Liver (tissue), 9 donors: Measurements from ENCODE around the gene PROKR1. TPM values are rescaled to one million over a fixed set of nuclear protein-coding genes. Genes with fewer than 3 reads are reported as not detected.
A peak's percentile ranks its signal among the peaks of the same experiment; 100 is the strongest.

Experiments used
- DNase-seq: peaks from one replicate; pipeline ENCODE4 v3.0.0-alpha.2; 2017; ENCODE audit warnings: low spot score
- H3K27ac ChIP-seq, 2 donors: one replicate each; pipeline ENCODE4 v1.7.0; 2013; ENCODE audit warnings: inconsistent platforms in 2 of 2, low read length in 2 of 2, control low read depth in 1 of 2, low read depth in 1 of 2, mild to moderate bottlenecking in 1 of 2
- H3K27me3 ChIP-seq, 4 donors: one replicate each; pipeline versions ENCODE4 v1.6.1 to v1.7.0; 2013; ENCODE audit warnings: low read length in 3 of 4, inconsistent platforms in 1 of 4, mild to moderate bottlenecking in 1 of 4, moderate library complexity in 1 of 4; ENCODE audit not compliant: control insufficient read depth in 4 of 4, insufficient read depth in 4 of 4
- H3K36me3 ChIP-seq, 4 donors: one replicate each; pipeline versions ENCODE4 v1.6.1 to v1.7.0; 2013; ENCODE audit warnings: low read length in 3 of 4, mild to moderate bottlenecking in 3 of 4, low read depth in 1 of 4, moderate library complexity in 1 of 4; ENCODE audit not compliant: control insufficient read depth in 4 of 4, insufficient read depth in 3 of 4
- H3K4me1 ChIP-seq, 4 donors: one replicate each; pipeline versions ENCODE4 v1.6.1 to v1.7.0; 2013; ENCODE audit warnings: low read length in 3 of 4, mild to moderate bottlenecking in 3 of 4, moderate library complexity in 1 of 4; ENCODE audit not compliant: control insufficient read depth in 4 of 4, insufficient read depth in 4 of 4
- H3K4me3 ChIP-seq, 3 donors: one replicate each; pipeline versions ENCODE4 v1.6.1 to v1.7.0; 2013; ENCODE audit warnings: low read length in 3 of 3, control low read depth in 1 of 3, low read depth in 1 of 3, mild to moderate bottlenecking in 1 of 3
- H3K9ac ChIP-seq, 2 donors: one replicate each; pipeline ENCODE4 v1.7.0; 2013; ENCODE audit warnings: low read length in 2 of 2, mild to moderate bottlenecking in 2 of 2, moderate library complexity in 2 of 2, control low read depth in 1 of 2, low read depth in 1 of 2
- H3K9me3 ChIP-seq, 4 donors: one replicate each; pipeline versions ENCODE4 v1.6.1 to v1.7.0; 2013; ENCODE audit warnings: low read length in 3 of 4; ENCODE audit not compliant: control insufficient read depth in 4 of 4
- ATF3 ChIP-seq: IDR thresholded peaks from 2 replicates; pipeline ENCODE4 v1.6.1; 2016; ENCODE audit warnings: antibody characterized with exemption
- CTCF ChIP-seq: fragments of 150-350 bp; IDR thresholded peaks from 2 replicates; pipeline ENCODE4 v1.5.1; 2017; ENCODE audit warnings: improper control_type of control experiment, low read depth, low read length; ENCODE audit not compliant: missing input control
- EGR1 ChIP-seq, 2 donors: IDR thresholded peaks; 2 replicates each; pipeline ENCODE4 v1.6.1; 2016 to 2018; ENCODE audit warnings: antibody characterized with exemption in 2 of 2, low read depth in 2 of 2
- FOXA2 ChIP-seq: IDR thresholded peaks from 2 replicates; pipeline ENCODE4 v1.6.1; 2016; ENCODE audit warnings: antibody characterized with exemption
- HNF4A ChIP-seq, 2 donors: conservative IDR thresholded peaks; 2 replicates each; pipeline ENCODE4 v1.6.1; 2016; ENCODE audit warnings: antibody characterized with exemption in 2 of 2, mild to moderate bottlenecking in 2 of 2
- HNF4G ChIP-seq: IDR thresholded peaks from 2 replicates; pipeline ENCODE4 v1.6.1; 2016; ENCODE audit warnings: antibody characterized with exemption
- JUND ChIP-seq, 2 donors: IDR thresholded peaks; 2 replicates each; pipeline ENCODE4 v1.6.1; 2016; ENCODE audit warnings: antibody characterized with exemption in 2 of 2
- MAX ChIP-seq: IDR thresholded peaks from 2 replicates; pipeline ENCODE4 v1.6.1; 2016; ENCODE audit warnings: antibody characterized with exemption
- NR2F2 ChIP-seq: IDR thresholded peaks from 2 replicates; pipeline ENCODE4 v1.6.1; 2016; ENCODE audit warnings: antibody characterized with exemption
- RAD21 ChIP-seq, 2 donors: IDR thresholded peaks; 2 replicates each; pipeline ENCODE4 v1.6.1; 2016; ENCODE audit warnings: antibody characterized with exemption in 2 of 2, mild to moderate bottlenecking in 2 of 2
- REST ChIP-seq: IDR thresholded peaks from 2 replicates; pipeline ENCODE4 v1.6.1; 2016; ENCODE audit warnings: antibody characterized with exemption, mild to moderate bottlenecking
- RXRA ChIP-seq, 2 donors: IDR thresholded peaks; 2 replicates each; pipeline ENCODE4 v1.6.1; 2017 to 2018; ENCODE audit warnings: antibody characterized with exemption in 2 of 2, mild to moderate bottlenecking in 1 of 2
- SP1 ChIP-seq: IDR thresholded peaks from 2 replicates; pipeline ENCODE4 v1.6.1; 2018; ENCODE audit warnings: antibody characterized with exemption, mild to moderate bottlenecking
- TAF1 ChIP-seq: conservative IDR thresholded peaks from 2 replicates; pipeline ENCODE4 v1.6.1; 2016; ENCODE audit warnings: antibody characterized with exemption, mild to moderate bottlenecking
- YY1 ChIP-seq: IDR thresholded peaks from 2 replicates; pipeline ENCODE4 v1.6.1; 2016; ENCODE audit warnings: antibody characterized with exemption, mild to moderate bottlenecking
- ZBTB33 ChIP-seq: IDR thresholded peaks from 2 replicates; pipeline ENCODE4 v1.6.1; 2016; ENCODE audit warnings: antibody characterized with exemption
- WGBS: extraction: QIAGEN DNeasy Blood & Tissue Kit; methylation state at CpG from one replicate; pipeline ENCODE4 v1.1.7; 2013; 5-methylcytosine and 5-hydroxymethylcytosine counted together
- polyA plus RNA-seq, 2 donors: library from polyadenylated mRNA; stranded (reverse) in 1 of 2; unstranded in 1 of 2; fragments of 200-250 nt in 1 of 2; fragments of >200 nt in 1 of 2; fragmentation: Nextera tagmentation in 1 of 2; extraction: Ambion mirVana in 1 of 2; gene quantifications; one replicate each; pipeline versions ENCODE4 v1.2.1 to v1.2.3, GENCODE V29; 2013 to 2015
- total RNA-seq, 2 donors: library from RNA; depleted of rRNA; stranded (reverse); fragments of >200 nt; gene quantifications; one replicate each; pipeline ENCODE4 v1.2.3, GENCODE V29; 2014
- donor health status: healthy.
- donor health status: healthy.
- donor health status: healthy.
- donor health status: healthy.
- donor health status: healthy.

The PROKR1 gene
- total and polyA plus RNA-seq, 4 donors, result 0.02 to 0.05 TPM; not detected in 2

- Histone ChIP-seq H3K9me3 (no peaks in the 10 kb centered on the region), H3K27me3 (peaks cover 0 to 2% (median 0%) of the 10 kb centered on the region in 4 donors), H3K36me3 (no peaks in the 10 kb centered on the region), H3K27ac (no peak overlapping the region), H3K9ac (no peak overlapping the region), H3K4me1 (no peaks in the 10 kb centered on the region), H3K4me3 (no peak overlapping the region)
- WGBS, result 78% methylated on average over 3 of the region's 3 CpGs
- no peak for DNase-seq
- TF ChIP-seq FOXA2, result no peak
- TF ChIP-seq EGR1 (IDR thresholded peaks at IDR 0.05; ENCODE audit: low read depth in 2 of 2), result no peak
- no peak for TF ChIP-seq YY1
- no peak for TF ChIP-seq JUND (IDR thresholded peaks at IDR 0.05)
- TF ChIP-seq RAD21 (IDR thresholded peaks at IDR 0.05), result no peak
- no peak for TF ChIP-seq NR2F2
- TF ChIP-seq ATF3, result no peak
- TF ChIP-seq SP1, result no peak
- no peak for TF ChIP-seq MAX
- no peak for TF ChIP-seq HNF4A (conservative IDR thresholded peaks at IDR 0.05)
- TF ChIP-seq CTCF, result no peak
- TF ChIP-seq ZBTB33, result no peak
- no peak for TF ChIP-seq RXRA (IDR thresholded peaks at IDR 0.05)
- no peak for TF ChIP-seq TAF1
- no peak for TF ChIP-seq HNF4G
- no peak for TF ChIP-seq REST
Measured at GRCh38 chr2:68637047-68637446, 6.3 kb upstream of the PROKR1 start.

GRCh38 chr2:68643874-68644485, 601 bp downstream of the PROKR1 start:
- Histone ChIP-seq H3K9ac (no peak overlapping the region), H3K27me3 (no peaks in the 10 kb centered on the region), H3K27ac (no peak overlapping the region)

More at GRCh38 chr2:68643874-68644485, 601 bp downstream of the PROKR1 start:
- Histone ChIP-seq H3K9me3 (no peaks in the 10 kb centered on the region), H3K4me3 (peak overlapping the region in 2 of 3 donors; percentile 46 to 68), H3K4me1 (peaks cover 3 to 11% (median 5%) of the 10 kb centered on the region in 4 donors), H3K36me3 (no peaks in the 10 kb centered on the region)
- DNase-seq, result no peak
- WGBS, result 31% methylated on average over 17 of the region's 17 CpGs
- TF ChIP-seq CTCF, result no peak
- no peak for TF ChIP-seq NR2F2
- TF ChIP-seq HNF4G, result no peak
- TF ChIP-seq EGR1 (IDR thresholded peaks at IDR 0.05; ENCODE audit: low read depth in 2 of 2), result no peak
- TF ChIP-seq ATF3, result no peak
- no peak for TF ChIP-seq HNF4A (conservative IDR thresholded peaks at IDR 0.05)
